NCI-H1092 treated with DMSO at 0.1 percent for 48 hours (cell line): ENCODE data around the gene NDC1.

ENCODE experiments used
- DNase-seq: peaks from one replicate; lab custom pipeline; 2025; lab: John Stamatoyannopoulos, UW

Gene NDC1

DNA sequence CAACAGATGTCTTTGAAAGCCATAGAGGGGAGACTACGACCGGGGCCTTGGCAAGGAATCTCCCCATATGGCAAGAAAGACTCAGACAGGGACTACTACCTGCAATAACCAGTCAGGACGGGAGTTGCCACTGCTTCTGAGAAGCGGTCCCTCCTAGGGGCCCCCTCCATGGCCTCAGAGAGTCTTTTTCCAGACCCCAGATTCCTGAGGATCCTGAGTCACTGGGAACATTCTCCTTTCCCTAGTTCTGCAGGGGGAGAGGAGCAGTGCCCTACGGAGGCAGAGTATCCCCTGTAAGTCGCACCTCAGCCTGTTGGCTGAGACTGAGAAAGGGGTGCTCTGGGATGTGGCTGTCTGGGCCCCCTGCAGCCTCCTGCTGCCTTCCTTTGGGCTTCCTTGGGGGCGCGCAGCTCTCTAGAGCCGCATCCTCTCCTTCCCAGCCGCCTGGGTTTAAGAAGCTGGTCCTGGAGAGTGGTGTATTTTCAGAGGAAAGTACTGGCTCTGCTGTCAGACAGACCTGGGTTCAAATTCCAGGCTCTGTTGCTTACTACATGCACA lies 107.0 kb downstream of the NDC1 start:
- no peak for DNase-seq

DNA sequence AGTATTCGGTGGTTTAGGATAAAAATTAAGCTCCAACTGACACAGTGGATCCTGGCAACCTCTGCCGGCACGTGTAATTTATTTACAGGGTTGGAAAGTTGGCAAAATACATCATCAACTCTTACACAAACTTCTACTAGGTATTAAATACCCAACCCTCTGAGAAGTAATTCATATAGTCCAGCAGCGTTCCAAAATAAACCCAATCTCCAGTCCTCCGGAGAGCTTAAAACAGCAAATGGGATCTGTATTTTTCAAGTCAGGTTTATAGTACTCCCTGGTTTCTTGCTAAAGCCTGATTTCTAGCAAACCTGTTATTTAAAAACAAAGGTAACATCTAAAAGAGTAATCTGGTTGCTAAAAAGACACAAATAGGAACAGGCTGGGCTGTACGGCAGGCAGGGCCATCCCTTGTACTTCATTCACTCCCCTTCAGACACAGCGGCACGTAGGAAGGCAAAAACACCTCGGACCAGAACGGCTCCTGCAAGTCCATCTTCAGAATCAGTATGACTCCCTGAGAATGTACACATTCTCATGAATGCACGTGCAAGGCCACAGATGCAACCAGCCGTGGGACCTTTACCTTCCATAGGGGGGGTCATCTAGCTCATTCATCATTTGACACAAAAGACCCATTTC lies 107.8 kb downstream of the NDC1 start:
- DNase-seq = no peak

DNA sequence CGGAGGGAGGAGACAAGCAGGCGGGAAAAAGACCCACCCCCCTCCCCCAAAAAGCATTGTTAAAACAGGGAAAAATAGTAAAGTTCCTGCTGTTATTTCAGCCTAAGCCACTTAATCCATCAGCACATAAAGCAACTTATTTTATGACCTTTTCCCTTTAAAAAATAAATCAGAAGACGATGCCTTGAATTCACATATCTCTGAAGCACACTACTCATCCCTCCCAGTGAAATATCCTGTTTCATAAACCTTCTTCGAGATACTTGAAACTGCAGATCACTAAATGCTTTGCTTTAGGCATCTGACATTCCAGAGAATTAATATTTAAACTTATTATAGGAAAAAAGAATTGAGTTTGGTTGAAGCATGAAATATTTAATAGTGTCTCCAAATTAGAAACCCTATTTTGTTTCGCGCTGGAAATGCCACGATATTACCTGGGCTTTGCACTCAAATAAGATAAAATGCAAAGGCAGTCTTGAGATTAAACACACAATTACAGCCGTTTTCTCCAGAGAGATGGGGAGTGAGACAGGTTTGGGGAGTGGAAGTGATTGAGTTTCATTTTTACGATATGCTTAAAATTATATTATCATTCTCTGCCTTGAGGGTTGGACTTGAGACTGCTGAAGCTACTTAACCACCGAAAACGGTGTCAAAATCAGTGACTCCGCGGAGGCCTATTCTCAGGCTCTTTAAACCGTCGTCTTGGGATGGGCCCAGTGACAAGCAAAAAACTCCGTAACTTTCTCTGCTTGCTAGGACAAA lies 108.5 kb downstream of the NDC1 start:
- no peak for DNase-seq

DNA sequence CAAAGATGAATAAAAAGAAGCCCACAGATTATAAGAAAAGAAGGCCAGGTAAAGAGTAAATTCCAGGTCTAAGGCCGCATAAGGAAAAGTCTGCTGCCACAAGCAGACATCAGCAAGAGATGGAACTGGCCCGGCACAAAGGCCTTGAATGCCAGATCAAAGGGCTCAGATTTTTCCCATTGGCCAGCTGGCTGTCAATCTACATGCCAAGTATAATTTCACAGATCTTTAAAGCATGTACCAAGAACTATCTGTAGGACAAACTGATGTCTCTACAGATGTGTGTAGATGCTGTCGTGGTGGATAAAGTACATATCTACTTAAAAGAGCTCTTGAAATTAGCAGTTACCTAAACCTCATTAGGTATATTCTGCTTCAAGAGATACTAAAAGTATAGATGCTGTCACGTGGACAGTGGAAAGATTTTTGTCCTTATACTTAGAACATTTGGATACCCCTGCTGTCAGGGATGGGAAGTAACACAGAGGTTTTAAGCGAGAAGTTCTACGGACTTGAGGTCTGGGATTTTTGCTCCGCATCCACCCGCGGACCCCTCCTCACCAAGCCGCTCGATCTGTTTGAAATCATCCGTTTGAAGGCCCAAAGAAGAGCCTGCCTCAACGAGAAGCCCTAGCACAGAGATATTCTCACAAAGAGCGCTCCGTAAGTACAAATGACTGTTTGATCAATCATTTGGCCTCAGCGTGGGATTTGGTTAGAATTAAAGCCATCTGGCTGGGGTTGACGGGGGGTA lies 109.2 kb downstream of the NDC1 start:
- DNase-seq = no peak

DNA sequence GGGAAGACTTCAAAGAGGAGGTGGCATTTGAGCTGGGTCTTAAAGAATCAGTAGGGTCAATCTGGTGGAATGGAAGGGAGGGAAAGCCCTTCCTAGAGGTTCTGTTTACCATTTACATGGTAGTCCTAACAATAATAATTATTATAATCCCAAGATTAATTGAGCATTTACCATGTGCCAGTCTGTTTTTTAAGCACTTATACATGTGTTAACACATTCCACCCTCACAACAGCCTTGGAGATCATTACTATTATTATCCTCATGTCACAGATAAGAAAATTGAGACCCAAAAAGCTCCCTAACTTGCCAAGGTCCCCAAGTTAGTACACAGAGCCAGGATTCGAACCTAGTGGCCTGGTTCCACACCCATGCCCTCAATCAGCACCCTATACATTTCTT lies 109.9 kb downstream of the NDC1 start:
- no peak for DNase-seq

DNA sequence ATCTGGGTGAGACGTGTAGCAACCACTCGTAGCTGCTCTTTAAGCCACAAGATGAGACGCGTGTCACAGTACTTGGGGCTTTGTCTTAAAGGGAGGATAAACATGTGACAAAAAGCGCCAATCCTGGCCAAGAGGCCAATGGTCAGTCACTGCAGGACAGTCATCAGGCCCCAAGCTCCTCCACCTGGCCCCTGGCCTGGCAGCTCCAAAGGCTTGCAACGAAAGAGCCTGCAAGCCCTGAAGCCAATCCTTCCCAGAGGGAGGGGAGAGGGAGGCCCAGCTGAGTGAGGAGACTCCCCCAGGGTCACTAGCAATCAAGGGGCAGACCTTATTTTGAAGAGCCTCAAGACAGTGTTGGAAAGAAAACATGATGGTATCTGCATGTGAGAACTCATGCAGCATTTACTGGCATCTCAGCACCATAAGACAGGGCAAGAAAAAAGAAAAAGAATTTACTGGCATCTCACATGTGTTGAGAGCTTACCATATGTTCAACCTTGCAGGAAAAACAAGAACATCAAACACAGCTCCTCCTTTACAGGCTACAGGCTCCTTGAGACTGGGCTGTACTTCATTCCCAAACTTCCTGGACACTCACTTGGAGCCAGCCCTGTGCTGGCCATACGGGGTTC lies 110.5 kb downstream of the NDC1 start:
- no peak for DNase-seq

DNA sequence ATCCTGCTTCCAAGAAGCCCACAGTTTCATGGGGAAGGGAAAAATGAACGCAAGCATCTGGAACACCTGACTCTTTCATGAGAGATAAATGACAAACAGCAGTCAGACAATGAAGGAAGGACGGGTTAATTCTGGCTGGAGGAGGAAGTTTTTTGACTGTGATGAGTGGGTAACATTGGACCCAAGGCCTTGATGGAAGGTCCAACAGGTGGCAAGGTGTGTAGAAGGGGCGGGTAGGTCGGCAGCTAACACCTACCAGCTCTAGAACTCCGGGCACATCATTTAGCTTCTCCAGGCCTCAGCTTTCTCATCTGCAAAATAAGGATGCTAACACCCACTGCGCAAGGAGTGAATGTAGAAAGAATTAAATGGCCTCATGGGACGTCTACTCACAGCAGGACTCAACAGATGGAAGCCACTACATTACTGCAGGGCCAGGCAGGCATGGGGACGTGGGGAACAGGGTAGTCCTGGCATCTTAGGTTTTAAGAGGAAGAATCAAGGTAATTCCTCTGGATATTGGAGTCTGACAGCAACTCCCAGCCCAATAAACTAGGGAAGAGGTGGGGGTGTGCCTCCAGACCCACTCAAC lies 112.0 kb downstream of the NDC1 start:
- DNase-seq = no peak

DNA sequence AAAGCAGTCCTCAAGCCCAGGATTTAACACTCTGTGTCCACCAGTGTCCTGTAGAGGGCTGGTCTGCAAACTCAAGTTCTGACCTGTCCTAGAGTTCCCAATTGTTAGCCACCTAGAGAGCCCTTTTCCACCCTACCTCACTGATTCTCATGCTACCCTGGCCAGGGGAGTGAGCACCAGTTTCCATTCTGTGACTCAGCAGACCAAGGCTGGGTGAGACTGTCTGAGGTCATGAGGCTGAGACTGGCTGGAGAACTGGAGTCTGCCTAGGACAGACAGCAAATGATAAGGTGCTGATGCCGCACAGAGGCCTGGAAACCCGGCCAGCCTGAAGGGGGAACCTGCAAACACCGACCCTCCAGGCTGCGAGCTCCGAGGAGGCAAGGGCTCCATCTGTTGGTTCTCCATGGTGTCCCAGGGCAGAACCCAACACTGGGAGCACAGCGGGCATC lies 112.8 kb downstream of the NDC1 start:
- no peak for DNase-seq

DNA sequence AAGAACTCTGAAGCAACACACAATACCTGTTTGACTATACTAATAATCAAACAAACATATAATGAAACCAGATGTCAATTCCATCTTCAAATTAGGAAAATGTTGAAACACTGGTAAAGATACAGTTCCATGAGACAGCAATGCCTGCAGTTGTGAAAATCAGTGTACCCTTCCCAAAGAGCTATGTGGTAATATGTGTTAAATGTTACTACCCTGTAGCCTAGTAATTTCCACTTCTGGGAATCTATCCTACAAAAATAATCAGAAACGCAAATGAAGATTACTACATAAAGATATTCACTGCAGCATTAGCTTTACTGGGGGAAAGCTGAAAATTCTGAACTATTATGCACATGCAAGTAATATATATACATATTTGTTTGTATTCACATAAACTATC lies 116.1 kb downstream of the NDC1 start:
- DNase-seq = no peak

DNA sequence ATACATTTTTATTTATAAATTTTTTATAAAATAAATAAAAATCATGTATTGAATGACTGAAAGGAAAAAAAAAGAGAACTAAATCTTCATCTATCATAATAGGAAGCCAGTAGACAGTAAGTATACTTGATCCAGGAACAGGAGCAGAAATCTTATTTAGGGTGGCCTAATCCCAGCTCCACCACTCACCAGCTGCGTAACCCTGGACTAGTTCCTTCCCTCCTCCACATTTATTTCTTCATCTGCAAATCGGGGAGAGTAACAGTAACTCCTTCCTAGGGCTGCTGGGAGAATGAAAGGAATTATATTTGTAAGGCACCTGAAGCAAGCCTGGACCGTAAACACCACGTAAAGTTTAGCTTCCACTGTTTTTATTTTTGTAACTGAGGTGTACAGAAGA lies 117.0 kb downstream of the NDC1 start:
- no peak for DNase-seq

DNA sequence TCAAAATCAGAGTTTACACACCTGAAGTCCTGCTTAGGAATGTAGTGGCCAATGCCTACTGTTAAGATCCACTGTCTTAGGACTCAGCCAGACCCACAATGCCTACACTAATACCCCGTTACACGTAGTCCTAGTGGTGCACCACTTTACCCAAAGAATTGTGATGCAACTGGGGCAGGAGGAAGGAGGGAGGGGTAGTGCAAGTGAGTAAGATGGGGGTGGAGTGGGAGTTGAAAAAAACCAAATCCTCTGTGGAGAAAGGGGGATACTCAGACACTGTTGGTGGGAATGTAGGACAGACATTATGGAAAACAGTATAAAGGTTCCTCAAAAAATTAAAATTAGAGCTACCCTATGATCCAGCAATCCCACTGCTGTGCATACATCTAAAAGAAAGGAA lies 118.6 kb downstream of the NDC1 start:
- no peak for DNase-seq

DNA sequence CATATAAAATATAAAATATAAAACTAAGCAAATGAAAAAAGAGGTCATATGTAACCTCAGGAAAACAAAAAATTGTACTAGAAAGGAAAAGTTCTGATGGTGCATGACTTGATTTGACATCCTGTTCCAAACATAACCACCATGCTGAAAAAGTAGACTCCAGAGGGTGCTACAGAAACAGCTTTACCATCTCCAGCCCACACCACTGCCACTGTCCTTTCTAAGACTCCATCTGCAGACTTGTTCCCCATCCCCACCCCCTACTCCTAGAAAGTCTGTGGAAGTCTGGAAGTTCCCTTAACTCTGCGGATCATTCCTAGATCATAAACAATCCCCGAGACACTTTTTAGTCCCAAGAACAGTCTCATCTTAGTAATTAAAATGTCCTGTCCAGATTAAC lies 119.7 kb downstream of the NDC1 start:
- DNase-seq = no peak

DNA sequence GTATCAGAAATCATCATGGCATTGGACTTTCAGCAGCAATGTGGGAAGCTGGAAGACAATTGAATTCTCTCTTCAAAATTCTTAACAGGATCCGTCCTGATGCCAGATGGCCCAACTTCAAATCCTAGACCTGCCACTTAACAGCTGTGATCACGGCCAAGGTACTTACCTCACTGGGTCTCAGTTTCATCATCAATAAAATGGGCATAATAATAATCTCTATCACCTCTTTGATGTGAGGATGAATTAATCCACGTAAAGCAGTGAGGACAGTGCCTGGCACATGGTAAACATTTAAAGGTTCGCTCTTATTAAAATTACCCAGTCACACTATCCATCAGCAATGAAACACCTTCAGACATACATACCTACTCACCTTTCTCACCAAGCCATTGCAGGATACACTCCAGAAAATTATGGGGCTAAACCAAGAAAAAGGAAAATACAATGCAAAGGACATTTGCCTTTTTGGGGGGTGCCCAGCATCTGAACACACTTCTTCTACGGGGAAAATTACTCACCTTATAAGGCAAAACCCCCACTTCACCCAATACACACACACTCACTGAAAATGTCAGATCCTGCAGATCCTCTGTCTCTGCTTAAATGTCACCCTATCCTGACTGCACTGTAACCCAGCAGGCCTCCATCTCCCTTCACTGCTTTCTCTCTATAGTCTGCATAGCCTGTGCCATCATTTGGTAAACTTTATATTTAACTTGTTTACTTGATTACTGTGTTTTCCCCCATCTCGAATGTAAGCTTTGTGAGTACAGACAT lies 120.9 kb downstream of the NDC1 start:
- DNase-seq = no peak

DNA sequence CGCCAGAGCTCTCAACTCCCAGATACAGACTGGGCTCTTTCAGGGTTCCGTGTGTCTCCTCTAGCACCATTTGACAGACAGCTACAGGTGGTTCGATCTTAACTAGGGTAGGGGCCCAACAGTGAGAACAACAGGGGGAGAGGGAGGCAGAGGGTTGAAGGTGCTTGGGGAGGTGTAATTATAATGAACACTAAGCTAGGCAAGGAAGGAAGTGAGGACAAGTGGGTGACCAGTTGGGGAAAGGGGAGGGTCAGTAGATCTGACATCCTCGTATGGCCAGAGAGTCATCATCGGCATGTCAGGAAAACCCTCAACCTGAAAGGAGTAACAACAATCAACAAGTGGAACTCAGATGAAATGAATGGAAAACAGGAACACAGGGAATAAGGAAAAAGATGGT lies 121.9 kb downstream of the NDC1 start:
- no peak for DNase-seq

DNA sequence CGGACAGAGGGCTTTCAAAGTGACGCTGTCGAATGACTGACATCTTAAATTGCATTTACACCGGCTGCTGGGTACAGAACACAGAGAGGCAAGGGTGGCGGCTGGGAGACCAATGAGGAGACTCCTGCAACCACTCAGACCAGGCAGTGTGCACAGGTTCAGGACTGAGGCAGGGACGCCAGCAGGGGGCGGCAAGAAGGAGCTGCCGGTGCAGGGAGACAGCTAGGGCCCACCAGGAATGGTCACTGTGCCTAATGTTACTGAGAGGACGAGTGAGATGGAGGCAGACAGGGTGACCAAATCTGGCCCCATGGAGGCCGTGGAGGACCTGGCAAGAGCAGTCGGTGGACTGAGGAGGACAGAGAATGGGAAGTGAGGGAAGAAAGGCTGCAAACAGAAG lies 122.6 kb downstream of the NDC1 start:
- DNase-seq = no peak
